Measurements from ENCODE around the gene FOS.
A peak's percentile ranks its signal among the peaks of the same experiment; 100 is the strongest.
"Not testable (repeated sequence)": the region's sequence is repeated elsewhere in the genome, so short reads cannot be mapped to it uniquely, and the experiment has no call there.

FOS gene

GRCh38 chr14:75298187-75298965 lies 19.7 kb downstream of the FOS start:
- no peak for DNase-seq (ENCODE audit: insufficient read length)
- FAIRE-seq = no peak
- TF ChIP-seq POLR2AphosphoS5 (IDR thresholded peaks at IDR 0.05; ENCODE audit: low read depth, low read length) (no peak), TAF1 (IDR thresholded peaks at IDR 0.05; ENCODE audit: borderline replicate concordance, low read depth, low read length) (no peak)

- no peak for FAIRE-seq
- no peak for TF ChIP-seq TAF1 (IDR thresholded peaks at IDR 0.05; ENCODE audit: borderline replicate concordance, low read depth, low read length)
- TF ChIP-seq POLR2AphosphoS5 (IDR thresholded peaks at IDR 0.05; ENCODE audit: low read depth, low read length) = no peak
- TF ChIP-seq POLR2A (IDR thresholded peaks at IDR 0.05; ENCODE audit: low read depth, low read length) = no peak
- no peak for DNase-seq (ENCODE audit: insufficient read length)
Observed at GRCh38 chr14:75299059-75299458, 20.4 kb downstream of the FOS start.

GRCh38 chr14:75299576-75299975 lies 20.9 kb downstream of the FOS start:
- FAIRE-seq (no peak), DNase-seq (ENCODE audit: insufficient read length) (no peak)
- no peak for TF ChIP-seq TAF1 (IDR thresholded peaks at IDR 0.05; ENCODE audit: borderline replicate concordance, low read depth, low read length)
- TF ChIP-seq POLR2AphosphoS5 (IDR thresholded peaks at IDR 0.05; ENCODE audit: low read depth, low read length) = no peak
- no peak for TF ChIP-seq POLR2A (IDR thresholded peaks at IDR 0.05; ENCODE audit: low read depth, low read length)

GRCh38 chr14:75301666-75302325 lies 23.2 kb downstream of the FOS start:
- DNase-seq (ENCODE audit: insufficient read length) = no peak
- TF ChIP-seq POLR2AphosphoS5 (IDR thresholded peaks at IDR 0.05; ENCODE audit: low read depth, low read length) (no peak), POLR2A (IDR thresholded peaks at IDR 0.05; ENCODE audit: low read depth, low read length) (no peak), TAF1 (IDR thresholded peaks at IDR 0.05; ENCODE audit: borderline replicate concordance, low read depth, low read length) (no peak)
- no peak for FAIRE-seq

- FAIRE-seq (peak; percentile 74), DNase-seq (ENCODE audit: insufficient read length) (peak; percentile 31)
- TF ChIP-seq POLR2A (IDR thresholded peaks at IDR 0.05; ENCODE audit: low read depth, low read length) (no peak), POLR2AphosphoS5 (IDR thresholded peaks at IDR 0.05; ENCODE audit: low read depth, low read length) (no peak)
Observed at GRCh38 chr14:75303381-75303789, 24.8 kb downstream of the FOS start.

- not testable (repeated sequence) for FAIRE-seq; DNase-seq (ENCODE audit: insufficient read length)
Observed at GRCh38 chr14:75306410-75306809, 27.8 kb downstream of the FOS start.

- TF ChIP-seq TAF1 (IDR thresholded peaks at IDR 0.05; ENCODE audit: borderline replicate concordance, low read depth, low read length) (no peak), POLR2AphosphoS5 (IDR thresholded peaks at IDR 0.05; ENCODE audit: low read depth, low read length) (no peak), POLR2A (IDR thresholded peaks at IDR 0.05; ENCODE audit: low read depth, low read length) (no peak)
- peak; percentile 34 for DNase-seq (ENCODE audit: insufficient read length)
- FAIRE-seq = peak; percentile 77
Observed at GRCh38 chr14:75306927-75307699, 28.5 kb downstream of the FOS start.

- DNase-seq (ENCODE audit: insufficient read length) = peak; percentile 36
- TF ChIP-seq TAF1 (IDR thresholded peaks at IDR 0.05; ENCODE audit: borderline replicate concordance, low read depth, low read length) (no peak), POLR2A (IDR thresholded peaks at IDR 0.05; ENCODE audit: low read depth, low read length) (no peak), POLR2AphosphoS5 (IDR thresholded peaks at IDR 0.05; ENCODE audit: low read depth, low read length) (no peak)
- FAIRE-seq = peak; percentile 78
Observed at GRCh38 chr14:75307700-75308379, 29.2 kb downstream of the FOS start.

- DNase-seq (ENCODE audit: insufficient read length); FAIRE-seq: not testable (repeated sequence)
Observed at GRCh38 chr14:75308991-75309390, 30.4 kb downstream of the FOS start.

GRCh38 chr14:75309561-75309960 lies 30.9 kb downstream of the FOS start:
- FAIRE-seq; DNase-seq (ENCODE audit: insufficient read length): not testable (repeated sequence)

GRCh38 chr14:75310295-75311111 lies 31.9 kb downstream of the FOS start:
- DNase-seq (ENCODE audit: insufficient read length) (no peak), FAIRE-seq (no peak)
- TF ChIP-seq POLR2A (IDR thresholded peaks at IDR 0.05; ENCODE audit: low read depth, low read length) = no peak
- TF ChIP-seq POLR2AphosphoS5 (IDR thresholded peaks at IDR 0.05; ENCODE audit: low read depth, low read length) = no peak
- TF ChIP-seq TAF1 (IDR thresholded peaks at IDR 0.05; ENCODE audit: borderline replicate concordance, low read depth, low read length) = no peak
